Naive thymus-derived CD4-positive, alpha-beta T cell (primary cell): ENCODE measurements around the gene TRIM17. TPM values are rescaled to one million over a fixed set of nuclear protein-coding genes. Genes with fewer than 3 reads are reported as not detected.

ENCODE experiments used
- ATAC-seq: fragments of 150-1000 bp; cut with Tn5 transposase; 2 replicates; pipeline ENCODE4 v1.10.0; 2021; ENCODE audit warnings: mild to moderate bottlenecking, moderate library complexity
- CTCF ChIA-PET: fragments of 350-600 bp; sonication (Branson Sonifier 250); formaldehyde crosslinking; loops from one replicate; lab custom pipeline; 2021; ENCODE audit warnings: antibody characterized with exemption; lab: Charles Lee
- POLR2A ChIA-PET: fragments of 350-600 bp; sonication (Branson Sonifier 250); formaldehyde crosslinking; loops from one replicate; lab custom pipeline; 2021; ENCODE audit warnings: antibody characterized with exemption, inconsistent platforms; lab: Charles Lee
- DNase-seq, 9 donors: peaks; one replicate each; pipeline versions ENCODE4 v3.0.0 to v3.0.0-alpha.2; 2020 to 2022; ENCODE audit warnings: mixed read lengths in 1 of 9
- H3K27ac ChIP-seq: one replicate; pipeline ENCODE4 v1.7.0; 2013; ENCODE audit warnings: mild to moderate bottlenecking, low read depth, low read length, moderate library complexity
- H3K27me3 ChIP-seq, 2 donors: one replicate each; pipeline ENCODE4 v1.7.0; 2013; ENCODE audit warnings: low read length in 2 of 2, mild to moderate bottlenecking in 2 of 2, moderate library complexity in 2 of 2; ENCODE audit not compliant: control insufficient read depth in 2 of 2, insufficient read depth in 2 of 2
- H3K36me3 ChIP-seq, 3 experiments: 1 replicate in 2 of 3; 2 replicates in 1 of 3; pipeline ENCODE4 v1.7.0; 2013; ENCODE audit warnings: low read length in 3 of 3, mild to moderate bottlenecking in 3 of 3, moderate library complexity in 1 of 3; ENCODE audit not compliant: insufficient read depth in 3 of 3, control insufficient read depth in 2 of 3
- H3K4me1 ChIP-seq, 2 donors: one replicate each; pipeline ENCODE4 v1.7.0; 2013; ENCODE audit warnings: low read length in 2 of 2, mild to moderate bottlenecking in 2 of 2, moderate library complexity in 1 of 2; ENCODE audit not compliant: control insufficient read depth in 2 of 2, insufficient read depth in 2 of 2
- H3K4me3 ChIP-seq: 2 replicates; pipeline ENCODE4 v1.7.0; 2013; ENCODE audit warnings: mild to moderate bottlenecking, low read length
- H3K9me3 ChIP-seq, 3 experiments: 1 replicate in 2 of 3; 2 replicates in 1 of 3; pipeline ENCODE4 v1.7.0; 2013; ENCODE audit warnings: low read length in 3 of 3; ENCODE audit not compliant: control insufficient read depth in 2 of 3
- H3K27ac Mint-ChIP-seq, 9 donors: one replicate each; pipeline ENCODE4 v1.8.0; 2020 to 2022; ENCODE audit warnings: mixed read lengths in 9 of 9, mild to moderate bottlenecking in 8 of 9, moderate library complexity in 5 of 9, inconsistent platforms in 2 of 9
- H3K27me3 Mint-ChIP-seq, 5 donors: one replicate each; pipeline ENCODE4 v1.8.0; 2021 to 2022; ENCODE audit warnings: mixed read lengths in 5 of 5, mild to moderate bottlenecking in 1 of 5
- H3K36me3 Mint-ChIP-seq, 5 donors: one replicate each; pipeline ENCODE4 v1.8.0; 2020 to 2022; ENCODE audit warnings: mixed read lengths in 5 of 5, mild to moderate bottlenecking in 3 of 5, inconsistent platforms in 1 of 5
- H3K4me1 Mint-ChIP-seq, 7 donors: one replicate each; pipeline ENCODE4 v1.8.0; 2020 to 2022; ENCODE audit warnings: mixed read lengths in 7 of 7, mild to moderate bottlenecking in 3 of 7, inconsistent platforms in 1 of 7
- H3K4me3 Mint-ChIP-seq, 10 donors: one replicate each; pipeline ENCODE4 v1.8.0; 2020 to 2022; ENCODE audit warnings: mild to moderate bottlenecking in 10 of 10, mixed read lengths in 10 of 10, moderate library complexity in 6 of 10, inconsistent platforms in 2 of 10
- H3K9me3 Mint-ChIP-seq, 11 donors: one replicate each; pipeline ENCODE4 v1.8.0; 2020 to 2022; ENCODE audit warnings: mixed read lengths in 11 of 11, mild to moderate bottlenecking in 4 of 11, inconsistent platforms in 1 of 11, moderate library complexity in 1 of 11
- intact Hi-C, 2 donors: fragments of 100-400 bp; cut with micrococcal nuclease; formaldehyde crosslinking; loops; one replicate each; pipeline ENCODE4 v1.15.1; 2023
- polyA plus RNA-seq, 2 donors: library from polyadenylated mRNA; unstranded; fragments of 300-500 nt; fragmentation: Illumina TruSeq; gene quantifications; one replicate each; pipeline ENCODE4 v1.2.3, GENCODE V29; 2021
- total RNA-seq, 6 experiments: library from RNA in 5 of 6; stranded (reverse) in 5 of 6; gene quantifications; 1 replicate in 5 of 6; 2 replicates in 1 of 6; pipeline ENCODE4 v1.2.3 and lab custom pipeline; 2021 to 2026

The TRIM17 gene
- total and polyA plus RNA-seq, 7 experiments from 2014 or later, result 0.18 to 2.5 (median 1.00) TPM

DNA sequence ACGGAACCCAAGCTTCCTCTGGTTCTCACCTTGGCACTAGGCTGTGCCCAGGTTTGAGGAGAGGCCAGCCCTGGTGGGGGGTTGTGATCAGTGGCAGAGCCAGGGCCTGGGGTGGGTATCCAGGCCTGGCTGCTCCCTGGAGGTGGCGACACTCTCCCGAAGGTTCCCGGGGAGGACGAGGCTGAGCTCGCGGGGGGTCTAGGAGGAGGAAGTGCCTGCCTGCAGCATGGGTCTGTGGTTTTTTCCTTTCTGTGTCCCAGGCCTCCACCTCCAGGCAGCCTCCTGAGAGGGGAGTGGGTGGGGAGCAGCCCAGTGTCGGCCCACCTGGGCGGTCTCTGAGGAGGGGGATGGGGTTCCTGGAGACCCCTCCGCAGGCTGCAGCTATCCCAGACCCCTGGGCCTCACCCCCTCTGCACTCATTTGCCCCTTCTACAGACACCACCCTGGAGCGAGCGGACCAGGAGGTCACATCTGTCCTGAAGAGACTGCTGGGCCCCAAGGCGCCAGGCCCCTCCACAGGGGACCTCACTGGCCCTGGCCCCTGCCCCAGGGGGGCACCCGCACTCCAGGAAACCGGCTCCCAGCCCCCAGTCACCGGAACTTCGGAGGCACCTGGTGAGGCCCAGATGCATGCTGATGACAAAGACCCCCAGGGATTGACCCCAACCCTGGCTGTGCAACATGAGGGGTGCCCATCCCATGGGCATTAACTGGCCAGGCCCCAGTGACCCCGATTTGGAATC lies 54.3 kb downstream of the TRIM17 start:
- peaks cover 0 to 1% (median 0%) of the 10 kb centered on the region in 7 donors for H3K4me1 Mint-ChIP-seq
- no peaks in the 10 kb centered on the region for H3K4me1 ChIP-seq
- no peak overlapping the region for H3K4me3 ChIP-seq
- ATAC-seq (no peak), DNase-seq (no peak)
- H3K36me3 ChIP-seq, result peaks cover 0 to 7% (median 0%) of the 10 kb centered on the region in 3 experiments
- no peaks in the 10 kb centered on the region for H3K36me3 Mint-ChIP-seq
- H3K9me3 ChIP-seq, result no peaks in the 10 kb centered on the region
- no peak overlapping the region for H3K27ac Mint-ChIP-seq
- H3K27me3 ChIP-seq, result no peaks in the 10 kb centered on the region
- H3K27me3 Mint-ChIP-seq, result no peaks in the 10 kb centered on the region
- H3K9me3 Mint-ChIP-seq, result no peaks in the 10 kb centered on the region
- no peak overlapping the region for H3K4me3 Mint-ChIP-seq
- no peak overlapping the region for H3K27ac ChIP-seq
- intact Hi-C loops, result no loop called here
- CTCF ChIA-PET, result no interaction called here
- POLR2A ChIA-PET, result no interaction called here

DNA sequence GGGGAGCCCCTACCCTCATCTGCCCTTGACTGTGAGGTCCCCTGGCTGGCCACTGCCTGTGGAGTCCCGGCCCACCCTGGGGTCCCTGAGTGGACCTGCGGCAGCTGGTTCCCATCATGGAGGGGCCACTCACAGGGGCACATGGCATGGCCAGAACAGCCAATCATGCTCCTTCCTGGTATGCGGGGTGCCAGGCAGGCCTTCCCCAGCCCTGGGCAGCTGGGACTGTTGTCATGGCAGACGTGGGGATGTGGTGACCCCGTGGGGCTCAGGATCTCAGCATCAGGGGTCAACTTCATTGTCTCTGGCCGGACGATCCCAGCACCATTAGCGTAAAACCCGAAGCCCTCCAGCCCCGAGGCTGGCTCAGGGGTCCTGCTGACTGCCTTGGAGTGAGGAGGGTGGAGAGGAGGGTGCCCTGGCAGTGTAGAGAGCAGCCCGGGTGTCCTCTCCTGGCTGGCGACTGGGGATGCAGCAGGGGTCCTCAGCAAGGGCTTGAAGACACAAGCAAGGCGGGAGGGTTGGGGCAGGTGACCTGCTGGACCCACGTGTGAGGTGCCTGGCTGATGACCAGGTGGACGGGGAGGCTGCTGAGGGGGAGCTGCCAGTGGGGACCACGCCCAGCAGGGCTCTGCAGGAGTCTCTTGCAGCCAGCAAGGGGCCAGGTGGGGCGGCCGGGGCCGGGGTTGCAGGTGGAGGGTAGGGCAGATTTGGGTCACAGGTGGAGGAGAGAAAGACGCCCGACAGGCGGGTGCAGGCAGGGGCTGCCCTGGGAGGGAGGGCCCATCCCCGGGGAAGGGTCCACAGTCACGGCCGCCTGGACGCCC lies 55.1 kb downstream of the TRIM17 start:
- no peak for ATAC-seq
- H3K4me3 Mint-ChIP-seq, result no peak overlapping the region
- peaks cover 0 to 1% (median 0%) of the 10 kb centered on the region in 7 donors for H3K4me1 Mint-ChIP-seq
- intact Hi-C loops, result no loop called here
- H3K9me3 ChIP-seq, result no peaks in the 10 kb centered on the region
- H3K27me3 Mint-ChIP-seq, result no peaks in the 10 kb centered on the region
- H3K27ac ChIP-seq, result no peak overlapping the region
- no peaks in the 10 kb centered on the region for H3K36me3 Mint-ChIP-seq
- CTCF ChIA-PET, result no interaction called here
- no peaks in the 10 kb centered on the region for H3K4me1 ChIP-seq
- no peaks in the 10 kb centered on the region for H3K9me3 Mint-ChIP-seq
- H3K36me3 ChIP-seq, result peaks cover 0 to 7% (median 0%) of the 10 kb centered on the region in 3 experiments
- H3K27ac Mint-ChIP-seq, result no peak overlapping the region
- DNase-seq, result no peak
- POLR2A ChIA-PET, result no interaction called here
- no peaks in the 10 kb centered on the region for H3K27me3 ChIP-seq
- H3K4me3 ChIP-seq, result no peak overlapping the region

DNA sequence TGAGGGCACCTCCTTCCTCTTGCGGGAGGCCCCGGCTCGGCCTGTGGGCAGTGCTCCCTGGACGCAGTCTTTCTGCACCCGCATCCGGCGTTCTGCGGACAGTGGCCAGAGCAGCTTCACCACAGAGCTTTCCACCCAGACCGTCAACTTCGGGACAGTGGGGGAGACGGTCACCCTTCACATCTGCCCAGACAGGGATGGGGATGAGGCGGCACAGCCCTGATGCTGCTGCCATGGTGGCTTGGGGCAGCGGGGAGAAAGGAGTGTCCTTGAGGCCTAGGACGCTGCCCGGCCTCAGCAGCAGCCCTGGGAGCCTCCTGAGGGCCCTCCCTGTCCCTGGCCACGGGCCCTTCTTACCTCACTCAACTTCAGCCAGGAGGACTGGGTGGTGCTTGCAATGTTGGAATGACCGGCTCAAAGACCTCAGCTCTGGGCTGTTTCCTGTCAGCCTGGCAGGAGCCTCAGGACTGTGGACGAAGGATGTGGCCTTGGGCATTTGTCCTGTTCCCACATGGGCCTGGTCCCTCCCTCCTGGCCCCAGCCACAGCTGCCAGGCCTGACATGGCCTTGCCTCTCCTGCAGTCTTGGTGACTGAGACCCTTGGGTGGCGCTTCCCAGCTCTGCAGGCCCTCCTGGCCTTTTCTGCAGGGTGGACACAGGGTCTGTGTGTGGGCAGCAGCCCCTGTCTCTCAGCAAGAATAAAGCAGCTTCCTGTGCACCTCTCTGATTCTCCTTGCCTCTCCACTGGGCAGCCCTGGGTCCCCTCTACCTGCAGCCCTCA lies 55.9 kb downstream of the TRIM17 start:
- Histone ChIP-seq H3K4me1 (no peaks in the 10 kb centered on the region), H3K27me3 (no peaks in the 10 kb centered on the region), H3K4me3 (no peak overlapping the region), H3K9me3 (no peaks in the 10 kb centered on the region), H3K36me3 (peaks cover 0 to 7% (median 0%) of the 10 kb centered on the region in 3 experiments), H3K27ac (no peak overlapping the region)
- ChIA-PET CTCF (no interaction called here), POLR2A (no interaction called here)
- no peaks in the 10 kb centered on the region for H3K36me3 Mint-ChIP-seq
- H3K9me3 Mint-ChIP-seq, result no peaks in the 10 kb centered on the region
- intact Hi-C loops, result no loop called here
- H3K27ac Mint-ChIP-seq, result no peak overlapping the region
- H3K27me3 Mint-ChIP-seq, result no peaks in the 10 kb centered on the region
- H3K4me1 Mint-ChIP-seq, result peaks cover 0 to 1% (median 0%) of the 10 kb centered on the region in 7 donors
- no peak overlapping the region for H3K4me3 Mint-ChIP-seq
- DNase-seq (no peak), ATAC-seq (no peak)

DNA sequence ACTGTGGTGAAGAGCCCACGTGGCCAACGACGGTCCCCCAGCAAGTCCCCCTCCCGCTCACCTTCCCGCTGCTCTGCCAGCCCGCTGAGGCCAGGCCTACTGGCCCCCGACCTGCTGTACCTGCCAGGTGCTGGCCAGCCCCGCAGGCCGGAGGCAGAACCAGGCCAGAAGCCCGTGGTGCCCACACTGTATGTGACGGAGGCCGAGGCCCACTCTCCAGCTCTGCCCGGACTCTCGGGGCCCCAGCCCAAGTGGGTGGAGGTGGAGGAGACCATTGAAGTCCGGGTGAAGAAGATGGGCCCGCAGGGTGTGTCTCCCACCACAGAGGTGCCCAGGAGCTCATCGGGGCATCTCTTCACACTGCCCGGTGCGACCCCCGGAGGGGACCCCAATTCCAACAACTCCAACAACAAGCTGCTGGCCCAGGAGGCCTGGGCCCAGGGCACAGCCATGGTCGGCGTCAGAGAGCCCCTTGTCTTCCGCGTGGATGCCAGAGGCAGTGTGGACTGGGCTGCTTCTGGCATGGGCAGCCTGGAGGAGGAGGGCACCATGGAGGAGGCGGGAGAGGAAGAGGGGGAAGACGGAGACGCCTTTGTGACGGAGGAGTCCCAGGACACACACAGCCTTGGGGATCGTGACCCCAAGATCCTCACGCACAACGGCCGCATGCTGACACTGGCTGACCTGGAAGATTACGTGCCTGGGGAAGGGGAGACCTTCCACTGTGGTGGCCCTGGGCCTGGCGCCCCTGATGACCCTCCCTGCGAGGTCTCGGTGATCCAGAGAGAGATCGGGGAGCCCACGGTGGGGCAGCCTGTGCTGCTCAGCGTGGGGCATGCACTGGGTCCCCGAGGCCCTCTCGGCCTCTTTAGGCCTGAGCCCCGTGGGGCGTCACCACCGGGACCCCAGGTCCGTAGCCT lies 56.8 kb downstream of the TRIM17 start:
- Histone ChIP-seq H3K9me3 (no peaks in the 10 kb centered on the region), H3K27me3 (no peaks in the 10 kb centered on the region), H3K27ac (no peak overlapping the region), H3K4me1 (no peaks in the 10 kb centered on the region), H3K36me3 (peaks cover 0 to 8% (median 0%) of the 10 kb centered on the region in 3 experiments), H3K4me3 (no peak overlapping the region)
- ChIA-PET CTCF (no interaction called here), POLR2A (no interaction called here)
- H3K27me3 Mint-ChIP-seq, result no peaks in the 10 kb centered on the region
- no peak overlapping the region for H3K4me3 Mint-ChIP-seq
- no peaks in the 10 kb centered on the region for H3K9me3 Mint-ChIP-seq
- H3K36me3 Mint-ChIP-seq, result no peaks in the 10 kb centered on the region
- DNase-seq (no peak), ATAC-seq (no peak)
- H3K4me1 Mint-ChIP-seq, result peaks cover 0 to 1% (median 0%) of the 10 kb centered on the region in 7 donors
- no peak overlapping the region for H3K27ac Mint-ChIP-seq
- intact Hi-C loops, result no loop called here

DNA sequence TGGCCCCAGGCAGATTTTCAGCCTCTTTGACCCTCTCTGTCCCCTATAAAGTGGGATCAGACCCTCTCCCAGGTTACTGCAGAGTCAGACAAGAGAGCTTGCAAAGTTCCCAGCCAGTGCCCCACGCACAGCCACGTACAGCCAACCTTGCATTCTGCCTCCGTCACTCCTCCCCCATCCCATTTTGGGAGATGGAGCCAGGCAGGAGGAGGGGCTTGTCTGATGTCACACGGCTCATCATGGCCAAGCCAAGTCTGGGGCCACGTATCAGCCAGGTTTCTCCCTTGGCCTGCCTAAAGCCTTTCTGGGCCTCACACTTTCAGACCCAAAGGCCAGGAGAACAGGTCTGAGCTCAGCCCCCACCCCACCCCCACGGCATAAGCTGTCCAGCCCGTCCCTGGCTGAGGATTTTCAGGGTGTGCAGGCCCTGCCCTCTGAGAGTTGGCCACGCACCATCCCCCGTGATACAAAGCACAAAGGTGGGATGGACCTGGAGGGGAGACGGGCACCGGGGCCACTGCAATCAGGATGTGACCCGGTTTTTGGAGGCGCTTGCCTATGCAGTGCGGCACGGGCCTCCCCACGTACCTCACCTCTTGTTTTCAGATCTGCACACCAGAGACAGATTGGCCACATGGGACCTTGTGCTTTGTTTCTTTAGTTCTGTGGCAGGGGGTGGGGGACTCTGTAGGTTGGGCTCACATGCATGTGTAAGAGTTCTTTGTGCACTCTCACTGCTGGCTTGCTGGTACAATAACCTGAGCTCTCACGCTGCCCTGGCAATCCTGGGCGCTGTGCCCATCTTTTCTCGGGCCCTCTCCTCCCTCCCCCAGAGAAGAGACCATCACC lies 57.7 kb downstream of the TRIM17 start:
- DNase-seq, result no peak
- intact Hi-C loops, result no loop called here
- H3K4me1 Mint-ChIP-seq, result peaks cover 0 to 1% (median 0%) of the 10 kb centered on the region in 7 donors

More for the DNA sequence above, 57.7 kb downstream of the TRIM17 start:
- POLR2A ChIA-PET, result no interaction called here
- Mint-ChIP-seq H3K27ac (peak overlapping the region in 1 of 9 donors; percentile 18), H3K36me3 (peaks cover 0 to 3% (median 0%) of the 10 kb centered on the region in 5 donors), H3K27me3 (no peaks in the 10 kb centered on the region), H3K4me3 (no peak overlapping the region), H3K9me3 (no peaks in the 10 kb centered on the region)
- Histone ChIP-seq H3K27ac (no peak overlapping the region), H3K4me1 (no peaks in the 10 kb centered on the region), H3K9me3 (no peaks in the 10 kb centered on the region), H3K36me3 (peaks cover 0 to 11% (median 0%) of the 10 kb centered on the region in 3 experiments), H3K4me3 (no peak overlapping the region), H3K27me3 (no peaks in the 10 kb centered on the region)
- CTCF ChIA-PET, result no interaction called here
- peak; percentile 10 for ATAC-seq
